Left ventricle myocardium inferior (tissue), 1 donor: Measurements from ENCODE around the gene DUSP1. TPM values are rescaled to one million over a fixed set of nuclear protein-coding genes. Genes with fewer than 3 reads are reported as not detected.
"Not testable (repeated sequence)": the region's sequence is repeated elsewhere in the genome, so short reads cannot be mapped to it uniquely, and the experiment has no call there.

ENCODE experiments used
- DNase-seq: peaks from one replicate; pipeline ENCODE4 v3.0.0-alpha.2; 2020
- H3K27ac ChIP-seq: fragments of 200-600 bp; replicated peaks from 2 replicates; pipeline ENCODE4 v1.8.0; 2021
- H3K27me3 ChIP-seq: fragments of 200-600 bp; 2 replicates; pipeline ENCODE4 v1.8.0; 2021; ENCODE audit warnings: low read depth
- H3K36me3 ChIP-seq: fragments of 200-600 bp; 2 replicates; pipeline ENCODE4 v1.8.0; 2021
- H3K4me1 ChIP-seq: fragments of 200-600 bp; 2 replicates; pipeline ENCODE4 v1.8.0; 2021
- H3K4me3 ChIP-seq: fragments of 200-600 bp; 2 replicates; pipeline ENCODE4 v1.8.0; 2021; ENCODE audit warnings: mild to moderate bottlenecking, moderate library complexity
- H3K9me3 ChIP-seq: fragments of 200-600 bp; replicated peaks from 2 replicates; pipeline ENCODE4 v1.8.0; 2021
- CTCF ChIP-seq: fragments of 200-600 bp; IDR thresholded peaks from 2 replicates; pipeline ENCODE4 v1.8.0; 2021; ENCODE audit warnings: antibody characterized with exemption, mild to moderate bottlenecking, borderline replicate concordance
- intact Hi-C: fragments of 100-400 bp; cut with micrococcal nuclease; formaldehyde crosslinking; loops from one replicate; pipeline ENCODE4 v1.11.0; 2022
- total RNA-seq: library from RNA; stranded (reverse); fragmentation: NEBNext Ultra II Directional; extraction: Animal tissue kit (Norgen Biotek cat#: 25700); gene quantifications from one replicate; pipeline ENCODE4 v1.2.1, GENCODE V29; 2021
- donor health status: DM: no; HTN: yes; CAD: no; lungs with severe emphysema.

DUSP1 gene
- total RNA-seq, 1 donor from 2014 or later, result 85.0 TPM

DNA sequence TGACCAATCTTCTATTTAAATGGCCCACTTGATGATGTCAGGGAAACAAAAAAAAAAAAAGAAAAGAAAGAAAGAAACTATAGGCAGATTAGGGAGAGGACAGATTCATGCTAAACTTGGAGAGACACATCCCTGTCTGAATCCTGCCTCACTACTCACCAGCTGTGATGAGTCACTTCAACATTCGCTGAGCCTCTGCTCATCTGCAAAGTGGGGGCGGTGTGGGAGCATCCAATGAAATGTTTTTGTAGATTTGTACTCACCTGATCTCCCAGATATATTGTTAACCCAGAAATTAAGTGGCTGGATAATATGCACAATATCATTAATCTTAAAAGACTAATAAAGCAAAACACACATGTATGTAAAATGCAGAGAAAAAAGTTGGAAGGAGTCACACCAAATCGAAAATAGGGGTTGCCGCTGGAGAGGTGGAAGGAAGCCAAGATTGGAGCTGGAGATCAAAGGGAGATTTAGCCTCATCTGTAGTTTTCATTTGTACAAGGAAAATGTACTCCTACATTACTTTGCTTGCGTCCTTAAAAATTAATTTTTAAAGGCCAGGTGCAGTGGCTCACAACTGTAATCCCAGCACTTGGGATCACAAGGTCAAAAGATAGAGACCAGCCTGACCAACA lies 46.0 kb upstream of the DUSP1 start:
- TF ChIP-seq CTCF, result no peak

GRCh38 chr5:172815631-172816030 lies 44.6 kb upstream of the DUSP1 start:
- no peaks in the 10 kb centered on the region for H3K27me3 ChIP-seq
- peaks cover 20% of the 10 kb centered on the region for H3K4me1 ChIP-seq
- DNase-seq, result no peak
- no peaks in the 10 kb centered on the region for H3K36me3 ChIP-seq
- no peak for TF ChIP-seq CTCF
- intact Hi-C loops, result no loop called here
- no peak overlapping the region for H3K27ac ChIP-seq
- no peaks in the 10 kb centered on the region for H3K9me3 ChIP-seq
- no peak overlapping the region for H3K4me3 ChIP-seq

More for the DNA sequence above, 46.0 kb upstream of the DUSP1 start:
- Histone ChIP-seq H3K27ac (peak overlapping the region; percentile 3), H3K4me1 (peaks cover 20% of the 10 kb centered on the region), H3K4me3 (no peak overlapping the region), H3K27me3 (no peaks in the 10 kb centered on the region), H3K36me3 (no peaks in the 10 kb centered on the region), H3K9me3 (no peaks in the 10 kb centered on the region)
- intact Hi-C loops, result no loop called here
- no peak for DNase-seq

GRCh38 chr5:172810996-172811395 lies 40.0 kb upstream of the DUSP1 start:
- DNase-seq, H3K27me3 ChIP-seq, H3K36me3 ChIP-seq, H3K4me3 ChIP-seq, H3K9me3 ChIP-seq, H3K27ac ChIP-seq, intact Hi-C loops, H3K4me1 ChIP-seq: not testable (repeated sequence)

- Histone ChIP-seq H3K27me3 (no peaks in the 10 kb centered on the region), H3K9me3 (peaks cover 8% of the 10 kb centered on the region), H3K27ac (no peak overlapping the region), H3K4me3 (no peak overlapping the region), H3K4me1 (peaks cover 3% of the 10 kb centered on the region), H3K36me3 (no peaks in the 10 kb centered on the region)
- no peak for DNase-seq
- no peak for TF ChIP-seq CTCF
- intact Hi-C loops, result no loop called here
These were observed 38.8 kb upstream of the DUSP1 start for GRCh38 chr5:172809774-172810173.

GRCh38 chr5:172807766-172808311 lies 36.8 kb upstream of the DUSP1 start:
- TF ChIP-seq CTCF, result no peak
- DNase-seq, result no peak
- Histone ChIP-seq H3K4me1 (peaks cover 3% of the 10 kb centered on the region), H3K4me3 (peak overlapping the region; percentile 49), H3K27me3 (no peaks in the 10 kb centered on the region), H3K9me3 (peaks cover 8% of the 10 kb centered on the region), H3K27ac (peak overlapping the region; percentile 83), H3K36me3 (no peaks in the 10 kb centered on the region)
- intact Hi-C loops, result no loop called here

GRCh38 chr5:172806897-172807672 lies 36.1 kb upstream of the DUSP1 start:
- H3K36me3 ChIP-seq, result no peaks in the 10 kb centered on the region
- H3K9me3 ChIP-seq, result peaks cover 8% of the 10 kb centered on the region
- peak overlapping the region; percentile 49 for H3K4me3 ChIP-seq
- no peak for TF ChIP-seq CTCF
- H3K27me3 ChIP-seq, result no peaks in the 10 kb centered on the region
- H3K4me1 ChIP-seq, result peaks cover 3% of the 10 kb centered on the region
- DNase-seq, result peak; percentile 87
- intact Hi-C loops, result no loop called here
- H3K27ac ChIP-seq, result peak overlapping the region; percentile 83
